GM23338 (cell line): ENCODE measurements around the gene MAP3K5. TPM values are rescaled to one million over a fixed set of nuclear protein-coding genes. Genes with fewer than 3 reads are reported as not detected.

Source experiments
- ATAC-seq: fragments of 200-7000 bp; cut with Tn5 transposase; 3 replicates; pipeline ENCODE4 v1.9.1; 2020
- DNase-seq: peaks from one replicate; pipeline ENCODE4 v3.0.0-alpha.2; 2015; ENCODE audit warnings: low spot score
- H2AFZ ChIP-seq: fragments of 200-600 bp; sonication (generic); 2 replicates; pipeline ENCODE4 v1.8.0; 2016; ENCODE audit warnings: antibody characterized with exemption, mild to moderate bottlenecking, moderate library complexity
- H3F3A ChIP-seq: fragments of 200-600 bp; sonication (generic); replicated peaks from 2 replicates; pipeline ENCODE4 v1.8.0; 2017; ENCODE audit warnings: antibody characterized with exemption, mixed run types, low read depth
- H3K27ac ChIP-seq: fragments of 200-600 bp; sonication (generic); 2 replicates; pipeline ENCODE4 v1.6.1; 2016; ENCODE audit warnings: low read depth
- H3K27me3 ChIP-seq: fragments of 200-600 bp; sonication (generic); 2 replicates; pipeline ENCODE4 v1.8.0; 2016; ENCODE audit warnings: mild to moderate bottlenecking, mixed run types, moderate library complexity; ENCODE audit not compliant: insufficient read depth
- H3K36me3 ChIP-seq: fragments of 200-600 bp; sonication (generic); 2 replicates; pipeline ENCODE4 v1.8.0; 2016; ENCODE audit warnings: mild to moderate bottlenecking; ENCODE audit not compliant: insufficient read depth
- H3K4me1 ChIP-seq: fragments of 200-600 bp; sonication (generic); 2 replicates; pipeline ENCODE4 v1.8.0; 2016; ENCODE audit warnings: mild to moderate bottlenecking, moderate library complexity; ENCODE audit not compliant: insufficient read depth
- H3K4me2 ChIP-seq: fragments of 200-600 bp; sonication (generic); 2 replicates; pipeline ENCODE4 v1.7.1; 2017; ENCODE audit warnings: mixed run types
- H3K4me3 ChIP-seq: fragments of 200-600 bp; sonication (generic); 2 replicates; pipeline ENCODE4 v1.6.1; 2016; ENCODE audit warnings: mixed run types
- H3K79me2 ChIP-seq: fragments of 200-600 bp; sonication (generic); replicated peaks from 2 replicates; pipeline ENCODE4 v1.8.0; 2017; ENCODE audit warnings: mild to moderate bottlenecking; ENCODE audit not compliant: insufficient read depth
- H3K9me2 ChIP-seq: fragments of 200-600 bp; sonication (generic); 2 replicates; pipeline ENCODE4 v1.8.0; 2017; ENCODE audit not compliant: insufficient read depth
- H4K20me1 ChIP-seq: fragments of 200-600 bp; sonication (generic); replicated peaks from 2 replicates; pipeline ENCODE4 v1.8.0; 2017; ENCODE audit warnings: mild to moderate bottlenecking; ENCODE audit not compliant: insufficient read depth
- H3K27ac Mint-ChIP-seq: 2 replicates; pipeline ENCODE4 v1.8.0; 2020; ENCODE audit warnings: inconsistent platforms, mild to moderate bottlenecking, moderate library complexity, mixed read lengths
- H3K27me3 Mint-ChIP-seq: 3 replicates; pipeline ENCODE4 v1.8.0; 2022; ENCODE audit warnings: low read depth, mild to moderate bottlenecking, moderate library complexity, mixed read lengths, inconsistent platforms; ENCODE audit not compliant: insufficient read depth, poor library complexity
- H3K36me3 Mint-ChIP-seq: 3 replicates; pipeline ENCODE4 v1.8.0; 2021; ENCODE audit warnings: low read depth, mild to moderate bottlenecking, inconsistent platforms, moderate library complexity, mixed read lengths
- H3K4me1 Mint-ChIP-seq: 3 replicates; pipeline ENCODE4 v1.8.0; 2020; ENCODE audit warnings: mild to moderate bottlenecking, inconsistent platforms, mixed read lengths
- H3K4me3 Mint-ChIP-seq: 3 replicates; pipeline ENCODE4 v1.8.0; 2021; ENCODE audit warnings: moderate library complexity, mild to moderate bottlenecking, inconsistent platforms, mixed read lengths
- H3K9me3 Mint-ChIP-seq: 3 replicates; pipeline ENCODE4 v1.8.0; 2020; ENCODE audit warnings: moderate library complexity, mild to moderate bottlenecking, inconsistent platforms, mixed read lengths
- CREB1 ChIP-seq: fragments of 250-450 bp; sonication (Bioruptor Pico); IDR thresholded peaks from 2 replicates; pipeline ENCODE4 v1.5.0; 2020; ENCODE audit warnings: low read depth, mild to moderate bottlenecking, moderate library complexity
- CTCF ChIP-seq, 2 experiments: fragments of 200-600 bp in 1 of 2; sonication (generic) in 1 of 2; conservative IDR thresholded peaks; 2 replicates each; pipeline versions ENCODE4 v1.5.1 to v1.6.1; 2016 to 2017; ENCODE audit warnings: antibody characterized with exemption in 2 of 2, low read depth in 2 of 2, mild to moderate bottlenecking in 2 of 2, moderate library complexity in 1 of 2
- ETS1 ChIP-seq: IDR thresholded peaks from 2 replicates; pipeline ENCODE4 v1.6.1; 2016; ENCODE audit warnings: antibody characterized with exemption
- EZH2 ChIP-seq: fragments of 200-600 bp; sonication (generic); IDR thresholded peaks from one replicate; pipeline ENCODE4 v1.8.0; 2017; ENCODE audit warnings: antibody characterized with exemption, mild to moderate bottlenecking, low read depth; ENCODE audit not compliant: unreplicated experiment
- EZH2phosphoT487 ChIP-seq: fragments of 200-600 bp; sonication (generic); IDR thresholded peaks from one replicate; pipeline ENCODE4 v1.8.1; 2018; ENCODE audit warnings: antibody characterized with exemption; ENCODE audit not compliant: unreplicated experiment
- NANOG ChIP-seq: IDR thresholded peaks from 2 replicates; pipeline ENCODE4 v1.6.1; 2016; ENCODE audit warnings: antibody characterized with exemption, borderline replicate concordance
- POLR2AphosphoS5 ChIP-seq: IDR thresholded peaks from 2 replicates; pipeline ENCODE4 v1.6.1; 2016; ENCODE audit warnings: antibody characterized with exemption, low read depth
- STAT1 ChIP-seq: IDR thresholded peaks from one replicate; pipeline ENCODE4 v1.6.1; 2016; ENCODE audit warnings: antibody characterized with exemption; ENCODE audit not compliant: unreplicated experiment
- ZNF114 ChIP-seq: fragments of 250-450 bp; sonication (Bioruptor Pico); IDR thresholded peaks from 2 replicates; pipeline ENCODE4 v1.5.0; 2020; ENCODE audit warnings: mild to moderate bottlenecking, moderate library complexity
- ZNF331 ChIP-seq: fragments of 250-450 bp; sonication (Bioruptor Pico); IDR thresholded peaks from 2 replicates; pipeline ENCODE4 v1.5.0; 2020; ENCODE audit warnings: low read depth, mild to moderate bottlenecking, moderate library complexity
- ZNF462 ChIP-seq: fragments of 250-450 bp; sonication (Bioruptor Pico); IDR thresholded peaks from 2 replicates; pipeline ENCODE4 v1.5.0; 2020; ENCODE audit warnings: mild to moderate bottlenecking, moderate library complexity
- polyA plus RNA-seq: library from polyadenylated mRNA; unstranded; fragments of >200 nt; fragmentation: Nextera tagmentation; extraction: Ambion mirVana; gene quantifications from 2 replicates; pipeline ENCODE4 v1.2.1, GENCODE V29; 2016
- total RNA-seq: library from RNA; depleted of rRNA; stranded (reverse); fragments of >200 nt; shearing (Covaris generic); gene quantifications from 2 replicates; pipeline ENCODE4 v1.2.3, GENCODE V29; 2014
- TF ChIP-seq, protein P1 (sequence below): IDR thresholded peaks from one replicate; pipeline ENCODE4 v1.6.1; 2018; ENCODE audit warnings: antibody characterized with exemption; ENCODE audit not compliant: unreplicated experiment

MAP3K5 gene
- total and polyA plus RNA-seq, 2 experiments from 2014 or later: 0.76 to 2.8 TPM

- TF ChIP-seq ETS1: no peak
These were observed 120.1 kb downstream of the MAP3K5 start (continued) for GRCh38 chr6:136672144-136672543.

- H3K4me3 ChIP-seq: no peak overlapping the region
- no peak for ATAC-seq
- H3K4me1 Mint-ChIP-seq: no peaks in the 10 kb centered on the region
- TF ChIP-seq ZNF114 (CRISPR knock-in tag) (no peak), STAT1 (no peak), ZNF462 (CRISPR knock-in tag) (no peak), CTCF (conservative IDR thresholded peaks at IDR 0.05; ENCODE audit: low read depth in 2 of 2) (no peak), ZNF331 (CRISPR knock-in tag) (no peak), ETS1 (no peak), EZH2phosphoT487 (no peak), CREB1 (no peak), EZH2 (no peak), NANOG (no peak), POLR2AphosphoS5 (no peak)
- TF ChIP-seq, protein P1, sequence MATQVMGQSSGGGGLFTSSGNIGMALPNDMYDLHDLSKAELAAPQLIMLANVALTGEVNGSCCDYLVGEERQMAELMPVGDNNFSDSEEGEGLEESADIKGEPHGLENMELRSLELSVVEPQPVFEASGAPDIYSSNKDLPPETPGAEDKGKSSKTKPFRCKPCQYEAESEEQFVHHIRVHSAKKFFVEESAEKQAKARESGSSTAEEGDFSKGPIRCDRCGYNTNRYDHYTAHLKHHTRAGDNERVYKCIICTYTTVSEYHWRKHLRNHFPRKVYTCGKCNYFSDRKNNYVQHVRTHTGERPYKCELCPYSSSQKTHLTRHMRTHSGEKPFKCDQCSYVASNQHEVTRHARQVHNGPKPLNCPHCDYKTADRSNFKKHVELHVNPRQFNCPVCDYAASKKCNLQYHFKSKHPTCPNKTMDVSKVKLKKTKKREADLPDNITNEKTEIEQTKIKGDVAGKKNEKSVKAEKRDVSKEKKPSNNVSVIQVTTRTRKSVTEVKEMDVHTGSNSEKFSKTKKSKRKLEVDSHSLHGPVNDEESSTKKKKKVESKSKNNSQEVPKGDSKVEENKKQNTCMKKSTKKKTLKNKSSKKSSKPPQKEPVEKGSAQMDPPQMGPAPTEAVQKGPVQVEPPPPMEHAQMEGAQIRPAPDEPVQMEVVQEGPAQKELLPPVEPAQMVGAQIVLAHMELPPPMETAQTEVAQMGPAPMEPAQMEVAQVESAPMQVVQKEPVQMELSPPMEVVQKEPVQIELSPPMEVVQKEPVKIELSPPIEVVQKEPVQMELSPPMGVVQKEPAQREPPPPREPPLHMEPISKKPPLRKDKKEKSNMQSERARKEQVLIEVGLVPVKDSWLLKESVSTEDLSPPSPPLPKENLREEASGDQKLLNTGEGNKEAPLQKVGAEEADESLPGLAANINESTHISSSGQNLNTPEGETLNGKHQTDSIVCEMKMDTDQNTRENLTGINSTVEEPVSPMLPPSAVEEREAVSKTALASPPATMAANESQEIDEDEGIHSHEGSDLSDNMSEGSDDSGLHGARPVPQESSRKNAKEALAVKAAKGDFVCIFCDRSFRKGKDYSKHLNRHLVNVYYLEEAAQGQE: no peak
These were observed 123.0 kb downstream of the MAP3K5 start for GRCh38 chr6:136669299-136669699.

More at GRCh38 chr6:136669299-136669699, 123.0 kb downstream of the MAP3K5 start:
- no peaks in the 10 kb centered on the region for H3F3A ChIP-seq
- H3K27me3 ChIP-seq: no peaks in the 10 kb centered on the region
- no peaks in the 10 kb centered on the region for H3K9me2 ChIP-seq
- H3K4me3 Mint-ChIP-seq: no peak overlapping the region
- H3K4me1 ChIP-seq: peaks cover 6% of the 10 kb centered on the region; the same call in 1 of the 2 replicates
- no peak for DNase-seq
- H3K27ac Mint-ChIP-seq: no peak overlapping the region
- H3K27me3 Mint-ChIP-seq: no peaks in the 10 kb centered on the region
- no peaks in the 10 kb centered on the region for H3K36me3 Mint-ChIP-seq
- H3K79me2 ChIP-seq: no peaks in the 10 kb centered on the region
- no peaks in the 10 kb centered on the region for H4K20me1 ChIP-seq
- no peaks in the 10 kb centered on the region for H3K36me3 ChIP-seq
- H3K27ac ChIP-seq: no peak overlapping the region
- H3K4me2 ChIP-seq: no peak overlapping the region
- H2AFZ ChIP-seq: no peak overlapping the region
- H3K9me3 Mint-ChIP-seq: no peaks in the 10 kb centered on the region
